HG02981 (cell line): ENCODE measurements around the gene TM2D1.

Experiments used
- ATAC-seq: cut with Tn5 transposase; IDR thresholded peaks from one replicate; pipeline ENCODE4 v1.9.1; 2021; ENCODE audit warnings: mild to moderate bottlenecking, moderate library complexity; ENCODE audit not compliant: unreplicated experiment

TM2D1 gene

GRCh38 chr1:61645476-61645875 is 79.5 kb downstream of the TM2D1 start:
- no peak for ATAC-seq

- no peak for ATAC-seq
Observed at GRCh38 chr1:61644303-61644702, 80.6 kb downstream of the TM2D1 start.

GRCh38 chr1:61642475-61643232 is 82.3 kb downstream of the TM2D1 start:
- ATAC-seq, result no peak

GRCh38 chr1:61641578-61642336 is 83.2 kb downstream of the TM2D1 start:
- peak; percentile 93 for ATAC-seq

- no peak for ATAC-seq
Observed at GRCh38 chr1:61640531-61641530, 84.1 kb downstream of the TM2D1 start.

- no peak for ATAC-seq
Observed at GRCh38 chr1:61639608-61640336, 85.2 kb downstream of the TM2D1 start.

GRCh38 chr1:61638911-61639605 is 85.9 kb downstream of the TM2D1 start:
- no peak for ATAC-seq

GRCh38 chr1:61638296-61638695 is 86.6 kb downstream of the TM2D1 start:
- no peak for ATAC-seq

- ATAC-seq, result no peak
Observed at GRCh38 chr1:61637470-61637869, 87.5 kb downstream of the TM2D1 start.

GRCh38 chr1:61636814-61637213 is 88.1 kb downstream of the TM2D1 start:
- ATAC-seq, result no peak

- no peak for ATAC-seq
Observed at GRCh38 chr1:61636376-61636775, 88.6 kb downstream of the TM2D1 start.

- ATAC-seq, result no peak
Observed at GRCh38 chr1:61635557-61635956, 89.4 kb downstream of the TM2D1 start.

GRCh38 chr1:61631436-61631835 is 93.5 kb downstream of the TM2D1 start:
- ATAC-seq, result no peak
